ENCODE measurements around the gene ARHGAP10. TPM values are rescaled to one million over a fixed set of nuclear protein-coding genes. Genes with fewer than 3 reads are reported as not detected.

The ARHGAP10 gene
- total and polyA plus RNA-seq, 10 of the 15 experiments (the other 5 are each of a cell fraction or from before 2014, with no cell fraction given), result 1.3 to 25.8 (median 17.2) TPM

DNA sequence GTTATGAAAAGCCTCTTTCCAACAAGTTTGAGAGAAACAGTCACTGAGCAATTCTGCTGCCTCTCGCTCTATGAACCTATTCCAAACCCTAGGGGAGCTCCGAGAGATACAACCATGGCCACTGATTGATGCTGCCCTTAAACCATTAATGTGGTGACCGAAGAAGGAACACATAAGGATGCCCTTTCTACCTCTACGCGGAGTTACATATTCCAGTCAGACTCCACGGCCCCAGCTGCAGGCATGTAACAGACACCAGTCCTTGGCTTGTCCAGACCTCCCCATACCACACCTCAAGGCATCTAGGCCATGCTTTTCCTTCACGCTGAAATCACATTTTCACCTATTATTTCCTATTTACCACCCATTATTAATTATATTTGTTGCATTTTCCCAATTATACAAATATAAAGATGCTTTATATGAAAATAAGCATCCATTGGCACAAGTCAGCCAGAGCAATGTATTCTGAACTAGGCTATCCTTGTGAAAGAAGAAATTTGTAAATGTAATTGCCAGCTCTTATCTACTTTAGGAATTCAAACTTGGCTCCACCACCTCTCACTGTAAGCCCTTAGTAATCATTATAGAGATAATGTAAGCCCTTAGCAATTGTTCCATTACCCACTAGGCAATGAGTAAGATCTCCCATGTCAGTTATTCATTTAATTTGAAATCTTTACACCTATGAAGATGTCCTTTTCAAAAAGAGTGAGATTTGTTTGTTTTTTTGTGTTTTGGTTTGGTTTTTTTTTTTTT lies 371.9 kb downstream of the ARHGAP10 start:
- WGBS (ENCODE audit: insufficient coverage, insufficient replicate concordance, low lambda C conversion rate, missing lambda C conversion rate), result 36% methylated on average over 7 of the region's 7 CpGs
- in situ Hi-C loops (cut with MboI), result no loop called here
- Histone ChIP-seq H3K27ac (ENCODE audit: control insufficient read depth, insufficient read depth) (no peak overlapping the region), H3K36me3 (ENCODE audit: control insufficient read depth in 2 of 2, insufficient read depth in 2 of 2, low read length in 1 of 2) (no peaks in the 10 kb centered on the region), H3K79me2 (ENCODE audit: control insufficient read depth, insufficient read depth, low read length) (no peaks in the 10 kb centered on the region), H3K9me3 (replicated peaks; ENCODE audit: control insufficient read depth, insufficient read depth, low read length) (no peaks in the 10 kb centered on the region), H3K4me3 (no peak overlapping the region), H3K9ac (ENCODE audit: control insufficient read depth, insufficient read depth, low read length) (no peak overlapping the region), H2AFZ (ENCODE audit: control insufficient read depth, low read depth, low read length) (no peak overlapping the region), H3K4me2 (ENCODE audit: control insufficient read depth, insufficient read depth) (no peak overlapping the region), H3K4me1 (ENCODE audit: control insufficient read depth, insufficient read depth, low read length) (no peaks in the 10 kb centered on the region), H4K20me1 (ENCODE audit: control insufficient read depth, insufficient read depth) (no peaks in the 10 kb centered on the region), H3K27me3 (replicated peaks in 1 of 2; ENCODE audit: control insufficient read depth in 2 of 2, insufficient read depth in 2 of 2, low read length in 1 of 2) (no peaks in the 10 kb centered on the region)
- SMC1A ChIA-PET (ENCODE audit: uncharacterized antibody, unreplicated experiment), result no interaction called here
- TF ChIP-seq, protein P1, sequence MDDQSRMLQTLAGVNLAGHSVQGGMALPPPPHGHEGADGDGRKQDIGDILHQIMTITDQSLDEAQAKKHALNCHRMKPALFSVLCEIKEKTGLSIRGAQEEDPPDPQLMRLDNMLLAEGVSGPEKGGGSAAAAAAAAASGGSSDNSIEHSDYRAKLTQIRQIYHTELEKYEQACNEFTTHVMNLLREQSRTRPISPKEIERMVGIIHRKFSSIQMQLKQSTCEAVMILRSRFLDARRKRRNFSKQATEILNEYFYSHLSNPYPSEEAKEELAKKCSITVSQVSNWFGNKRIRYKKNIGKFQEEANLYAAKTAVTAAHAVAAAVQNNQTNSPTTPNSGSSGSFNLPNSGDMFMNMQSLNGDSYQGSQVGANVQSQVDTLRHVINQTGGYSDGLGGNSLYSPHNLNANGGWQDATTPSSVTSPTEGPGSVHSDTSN (IDR thresholded peaks at IDR 0.05; ENCODE audit: insufficient replicate concordance, low read depth, low read length), result no peak
- TF ChIP-seq RB1 (IDR thresholded peaks at IDR 0.05; ENCODE audit: borderline replicate concordance), result no peak
- no peak for TF ChIP-seq CREM (IDR thresholded peaks at IDR 0.05; ENCODE audit: low read depth)
- no peak for TF ChIP-seq NFYB (IDR thresholded peaks at IDR 0.05; ENCODE audit: insufficient read depth, low read depth, low read length)
- no peak for TF ChIP-seq RCOR1 (conservative IDR thresholded peaks at IDR 0.05; ENCODE audit: low read depth, low read length)
- TF ChIP-seq CBFB (IDR thresholded peaks at IDR 0.05; ENCODE audit: low read depth), result no peak
- no peak for TF ChIP-seq WRNIP1 (IDR thresholded peaks at IDR 0.05; ENCODE audit: borderline replicate concordance, low read depth, low read length)
- TF ChIP-seq, protein P2, sequence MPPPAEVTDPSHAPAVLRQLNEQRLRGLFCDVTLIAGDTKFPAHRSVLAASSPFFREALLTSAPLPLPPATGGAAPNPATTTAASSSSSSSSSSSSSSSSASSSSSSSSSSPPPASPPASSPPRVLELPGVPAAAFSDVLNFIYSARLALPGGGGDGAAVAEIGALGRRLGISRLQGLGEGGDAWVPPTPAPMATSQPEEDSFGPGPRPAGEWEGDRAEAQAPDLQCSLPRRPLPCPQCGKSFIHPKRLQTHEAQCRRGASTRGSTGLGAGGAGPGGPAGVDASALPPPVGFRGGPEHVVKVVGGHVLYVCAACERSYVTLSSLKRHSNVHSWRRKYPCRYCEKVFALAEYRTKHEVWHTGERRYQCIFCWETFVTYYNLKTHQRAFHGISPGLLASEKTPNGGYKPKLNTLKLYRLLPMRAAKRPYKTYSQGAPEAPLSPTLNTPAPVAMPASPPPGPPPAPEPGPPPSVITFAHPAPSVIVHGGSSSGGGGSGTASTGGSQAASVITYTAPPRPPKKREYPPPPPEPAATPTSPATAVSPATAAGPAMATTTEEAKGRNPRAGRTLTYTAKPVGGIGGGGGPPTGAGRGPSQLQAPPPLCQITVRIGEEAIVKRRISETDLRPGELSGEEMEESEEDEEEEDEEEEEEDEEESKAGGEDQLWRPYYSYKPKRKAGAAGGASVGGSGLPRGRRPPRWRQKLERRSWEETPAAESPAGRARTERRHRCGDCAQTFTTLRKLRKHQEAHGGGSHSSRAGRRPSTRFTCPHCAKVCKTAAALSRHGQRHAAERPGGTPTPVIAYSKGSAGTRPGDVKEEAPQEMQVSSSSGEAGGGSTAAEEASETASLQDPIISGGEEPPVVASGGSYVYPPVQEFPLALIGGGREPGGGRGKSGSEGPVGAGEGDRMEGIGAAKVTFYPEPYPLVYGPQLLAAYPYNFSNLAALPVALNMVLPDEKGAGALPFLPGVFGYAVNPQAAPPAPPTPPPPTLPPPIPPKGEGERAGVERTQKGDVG (CRISPR knock-in tag; IDR thresholded peaks at IDR 0.05), result no peak
- TF ChIP-seq NRF1 (conservative IDR thresholded peaks at IDR 0.05; ENCODE audit: low read depth, low read length), result no peak
- TF ChIP-seq EZH2 (IDR thresholded peaks at IDR 0.05; ENCODE audit: borderline replicate concordance, control insufficient read depth, low read depth, low read length), result no peak
- no peak for TF ChIP-seq CHD2 (IDR thresholded peaks at IDR 0.05; ENCODE audit: borderline replicate concordance, low read depth, low read length)
- no peak for TF ChIP-seq EED (IDR thresholded peaks at IDR 0.05; ENCODE audit: low read depth)
- POLR2A ChIA-PET, result no interaction called here
- RAD21 ChIA-PET (ENCODE audit: unreplicated experiment), result interaction anchor here (0.7 kb wide), 1 partner anchor 79 kb away, joined by 3 read pairs; no protein-coding TSS in a partner anchor
- intact Hi-C loops (cut with micrococcal nuclease; ENCODE audit: unreplicated experiment), result no loop called here
- FAIRE-seq, result no peak
- no peak for ATAC-seq
- CTCF ChIA-PET, result no interaction called here
- BruUV-seq (replicated peaks), result no TSS peak
- DNase-seq (ENCODE audit: low read depth, low spot score), result no peak

Measured in GM12878 (cell line).